GM12865 (cell line): ENCODE results near the gene RPS6KA1.

Experiments used
- DNase-seq: peaks from one replicate; pipeline ENCODE4 v3.0.0; 2010; ENCODE audit warnings: low read depth
- H3K4me3 ChIP-seq: 2 replicates; pipeline ENCODE4 v1.5.1; 2011; ENCODE audit warnings: mild to moderate bottlenecking, low read depth, low read length, control low read depth
- TF ChIP-seq, protein P1 (sequence below): IDR thresholded peaks from 2 replicates; pipeline ENCODE4 v1.5.1; 2011; ENCODE audit warnings: low read length, control low read depth, low read depth, inconsistent platforms; ENCODE audit not compliant: insufficient read depth; ENCODE audit errors: missing control alignments

The RPS6KA1 gene

DNA sequence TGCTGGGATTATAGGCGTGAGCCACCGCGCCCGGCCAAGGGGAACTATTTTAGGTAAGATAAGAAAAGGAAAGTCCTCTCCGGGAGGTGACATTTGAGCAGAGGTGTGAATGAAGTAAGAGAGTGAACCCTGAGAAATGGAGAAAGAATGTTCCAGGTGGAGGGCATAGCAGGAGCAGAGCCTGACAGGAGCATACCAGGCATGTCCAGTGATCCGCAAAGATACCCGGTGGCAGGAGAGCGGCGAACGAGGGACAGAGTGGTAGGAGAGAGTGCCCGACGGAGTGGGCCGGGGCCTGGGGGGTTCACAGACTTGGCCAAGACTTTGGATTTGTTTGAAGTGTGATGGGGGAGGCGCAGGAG, 7.9 kb upstream of the RPS6KA1 start:
- TF ChIP-seq, protein P1, sequence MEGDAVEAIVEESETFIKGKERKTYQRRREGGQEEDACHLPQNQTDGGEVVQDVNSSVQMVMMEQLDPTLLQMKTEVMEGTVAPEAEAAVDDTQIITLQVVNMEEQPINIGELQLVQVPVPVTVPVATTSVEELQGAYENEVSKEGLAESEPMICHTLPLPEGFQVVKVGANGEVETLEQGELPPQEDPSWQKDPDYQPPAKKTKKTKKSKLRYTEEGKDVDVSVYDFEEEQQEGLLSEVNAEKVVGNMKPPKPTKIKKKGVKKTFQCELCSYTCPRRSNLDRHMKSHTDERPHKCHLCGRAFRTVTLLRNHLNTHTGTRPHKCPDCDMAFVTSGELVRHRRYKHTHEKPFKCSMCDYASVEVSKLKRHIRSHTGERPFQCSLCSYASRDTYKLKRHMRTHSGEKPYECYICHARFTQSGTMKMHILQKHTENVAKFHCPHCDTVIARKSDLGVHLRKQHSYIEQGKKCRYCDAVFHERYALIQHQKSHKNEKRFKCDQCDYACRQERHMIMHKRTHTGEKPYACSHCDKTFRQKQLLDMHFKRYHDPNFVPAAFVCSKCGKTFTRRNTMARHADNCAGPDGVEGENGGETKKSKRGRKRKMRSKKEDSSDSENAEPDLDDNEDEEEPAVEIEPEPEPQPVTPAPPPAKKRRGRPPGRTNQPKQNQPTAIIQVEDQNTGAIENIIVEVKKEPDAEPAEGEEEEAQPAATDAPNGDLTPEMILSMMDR: no peak
- H3K4me3 ChIP-seq: no peak overlapping the region
- no peak for DNase-seq

DNA sequence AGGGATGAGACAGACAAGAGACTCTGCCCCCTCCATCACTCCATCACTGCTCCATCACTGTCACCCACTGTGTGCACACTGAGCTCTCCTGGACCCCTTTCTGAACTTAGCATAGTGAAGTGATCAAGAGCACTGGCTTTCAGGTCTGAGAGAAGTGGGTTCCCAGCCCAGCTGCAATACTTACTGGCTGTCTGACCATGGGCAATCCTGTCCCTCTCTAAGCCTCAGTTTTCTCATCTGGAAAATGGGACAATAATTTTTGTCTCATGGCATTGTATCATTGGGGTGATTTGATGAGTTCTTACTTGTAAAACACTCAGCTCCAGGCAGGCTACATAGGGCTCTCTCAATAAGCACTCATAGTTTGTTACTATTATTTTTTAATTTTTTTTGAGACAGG, 7.5 kb upstream of the RPS6KA1 start:
- DNase-seq: no peak
- TF ChIP-seq, protein P1: no peak
- H3K4me3 ChIP-seq: no peak overlapping the region

DNA sequence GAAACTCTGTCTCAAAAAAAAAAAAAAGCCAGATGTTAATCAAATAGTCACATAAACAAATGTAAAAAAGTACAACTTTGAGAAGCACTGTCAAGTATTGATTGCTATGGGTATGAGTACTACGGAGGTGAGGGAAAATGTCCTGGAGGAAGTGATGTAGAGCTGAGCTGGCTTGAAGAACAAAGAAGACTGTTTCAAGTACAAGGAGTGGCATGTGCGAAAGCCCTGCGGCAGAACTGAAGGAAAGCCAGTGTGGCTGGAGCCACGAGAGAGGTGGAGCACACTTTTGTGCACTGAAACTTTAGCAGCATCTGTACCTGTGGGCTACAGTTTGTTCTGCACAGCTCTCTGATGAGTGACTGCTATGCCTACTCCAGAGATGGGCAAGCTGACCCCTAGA, 5.4 kb upstream of the RPS6KA1 start:
- no peak for DNase-seq
- H3K4me3 ChIP-seq: no peak overlapping the region
- TF ChIP-seq, protein P1: no peak

DNA sequence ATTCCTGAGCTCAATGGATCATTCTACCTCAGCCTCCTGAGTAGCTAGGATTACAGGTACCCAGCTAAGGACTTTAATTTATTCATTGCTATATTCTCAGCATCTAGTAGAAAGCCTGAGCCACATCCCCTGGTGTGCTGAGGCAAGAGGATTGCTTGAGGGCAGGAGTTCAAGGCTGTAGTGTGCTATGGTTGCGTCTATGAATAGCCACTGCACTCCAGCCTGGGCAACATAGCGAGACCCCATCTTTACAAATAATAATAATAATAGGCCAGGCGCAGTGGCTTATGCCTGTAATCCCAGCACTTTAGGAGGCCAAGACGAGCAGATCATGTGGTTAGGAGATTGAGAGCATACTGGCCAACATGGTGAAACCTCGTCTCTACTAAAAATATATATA, 3.3 kb upstream of the RPS6KA1 start:
- no peak overlapping the region for H3K4me3 ChIP-seq
- TF ChIP-seq, protein P1: no peak
- DNase-seq: no peak

DNA sequence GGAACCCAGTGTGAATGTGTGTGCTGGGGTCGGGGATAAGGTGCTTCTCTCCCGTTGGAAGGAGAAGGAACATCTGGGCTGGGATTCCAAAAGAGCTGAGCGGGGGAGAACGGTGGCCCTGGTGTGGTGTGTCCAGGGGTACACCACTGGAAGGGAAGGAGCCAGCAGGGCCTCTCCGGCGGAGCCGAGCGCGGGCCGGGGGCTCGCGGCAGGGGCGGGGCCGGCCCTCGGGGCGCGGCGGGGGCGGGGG, 231 bp upstream of the RPS6KA1 start:
- TF ChIP-seq, protein P1: no peak
- peak overlapping the region; percentile 35 for H3K4me3 ChIP-seq
- no peak for DNase-seq

DNA sequence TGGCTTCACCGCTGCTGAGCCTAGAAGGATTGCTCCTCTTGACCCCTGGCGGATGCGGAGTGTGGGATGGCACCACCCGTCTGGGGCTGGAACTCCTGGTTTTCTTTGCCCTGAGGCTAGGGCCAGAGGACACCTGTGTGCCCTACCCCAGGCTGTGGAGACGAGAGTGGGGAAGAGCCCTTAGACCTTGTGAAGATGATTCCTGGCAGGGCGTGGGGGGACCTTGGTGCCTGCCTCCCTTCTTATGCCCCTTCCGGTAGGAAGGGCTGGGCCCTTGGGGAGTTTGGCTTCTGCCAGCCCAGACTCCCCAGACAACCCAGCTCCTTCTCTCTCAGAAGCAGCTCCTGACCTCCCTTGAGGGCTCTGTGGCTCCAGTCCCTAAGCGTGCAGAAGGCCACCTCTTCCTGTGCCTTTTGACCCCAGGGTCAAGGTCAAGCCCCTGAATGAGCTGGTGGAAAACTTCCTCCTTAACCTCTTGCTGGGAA, 891 bp downstream of the RPS6KA1 start:
- DNase-seq: no peak
- TF ChIP-seq, protein P1: no peak
- H3K4me3 ChIP-seq: peak overlapping the region; percentile 89

DNA sequence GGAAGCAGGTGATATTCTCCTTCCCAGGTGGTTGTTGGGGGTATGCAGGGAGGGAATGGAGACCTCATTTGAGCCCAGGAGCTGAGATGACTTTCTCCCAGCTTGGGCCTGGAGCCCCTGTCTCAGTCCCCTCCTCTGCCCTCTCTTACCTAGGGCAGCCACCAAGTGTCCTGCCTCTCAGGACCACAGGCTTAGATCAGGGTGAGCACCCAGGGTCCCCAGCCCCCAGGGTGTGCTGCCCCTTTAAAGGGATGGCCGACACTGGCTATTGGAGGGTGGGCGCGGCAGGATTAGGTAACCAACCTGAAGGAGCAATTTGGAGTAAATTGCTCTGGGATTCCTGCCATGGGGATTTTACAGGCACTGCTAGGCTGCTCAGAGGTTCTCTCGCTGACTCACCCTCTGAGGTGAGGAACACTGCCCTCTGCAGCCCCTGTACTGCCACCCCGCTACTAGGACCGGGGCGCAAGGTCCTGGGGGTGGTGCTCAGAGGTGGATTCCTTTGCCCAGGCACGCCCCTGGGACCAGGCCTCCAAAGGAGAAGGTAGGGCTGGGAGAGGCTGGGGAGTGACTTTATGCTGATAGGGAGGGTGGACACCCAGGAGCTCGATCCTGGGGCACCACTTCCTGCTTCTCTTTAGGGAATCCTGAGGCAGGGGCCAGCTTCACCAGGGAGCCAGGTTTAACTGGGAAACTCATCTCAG, 1.5 kb downstream of the RPS6KA1 start:
- TF ChIP-seq, protein P1: peak; percentile 10
- peak; percentile 40 for DNase-seq
- peak overlapping the region; percentile 89 for H3K4me3 ChIP-seq
